ENCODE data around the gene SKI.

- no peak for TF ChIP-seq POLR2A (IDR thresholded peaks at IDR 0.05; ENCODE audit: control extremely low read depth in 1 of 2, low read depth in 2 of 2, low read length in 2 of 2)
- TF ChIP-seq CTCF (IDR thresholded peaks at IDR 0.05; ENCODE audit: control extremely low read depth in 1 of 3, insufficient read depth in 1 of 3, low read depth in 1 of 3, low read length in 3 of 3): no peak
- TF ChIP-seq PHF8 (conservative IDR thresholded peaks at IDR 0.05; ENCODE audit: low read depth, low read length): no peak
- no peak for TF ChIP-seq YY1 (IDR thresholded peaks at IDR 0.05; ENCODE audit: low read depth, low read length)
- TF ChIP-seq TAF1 (IDR thresholded peaks at IDR 0.05; ENCODE audit: low read depth, low read length): no peak
- no peak for TF ChIP-seq RBBP5 (IDR thresholded peaks at IDR 0.05; ENCODE audit: borderline replicate concordance, low read depth, low read length)
- TF ChIP-seq EP300 (IDR thresholded peaks at IDR 0.05; ENCODE audit: borderline replicate concordance in 1 of 2, low read depth in 2 of 2, low read length in 2 of 2): no peak
- TF ChIP-seq NANOG (IDR thresholded peaks at IDR 0.05; ENCODE audit: insufficient read depth, low read depth, low read length, poor library complexity, severe bottlenecking): no peak
- no peak for TF ChIP-seq SRF (IDR thresholded peaks at IDR 0.05; ENCODE audit: low read depth, low read length)
- no peak for TF ChIP-seq EZH2 (IDR thresholded peaks at IDR 0.05; ENCODE audit: low read depth, low read length, severe bottlenecking)
These were observed 113.7 kb downstream of the SKI start for GRCh38 chr1:2341706-2342383.

Data from H1 (cell line).